ENCODE measurements around the gene RPS18.

The RPS18 gene

GRCh38 chr6:33316603-33317418 lies 44.9 kb downstream of the RPS18 start:
- peak; percentile 76 for DNase-seq (ENCODE audit: low spot score)
- TF ChIP-seq CTCF (IDR thresholded peaks at IDR 0.05): no peak

GRCh38 chr6:33317419-33317668 lies 45.5 kb downstream of the RPS18 start:
- Histone ChIP-seq H3K27ac (peak overlapping the region; percentile 78 to 90), H3K4me3 (peak overlapping the region; percentile 70)
- no peak for DNase-seq (ENCODE audit: low spot score)
- no peak for TF ChIP-seq CTCF (IDR thresholded peaks at IDR 0.05)

More at GRCh38 chr6:33316603-33317418, 44.9 kb downstream of the RPS18 start:
- peak overlapping the region; percentile 70 for H3K4me3 ChIP-seq
- H3K27ac ChIP-seq: peak overlapping the region; percentile 78 to 90

- Histone ChIP-seq H3K4me3 (peak within 1 kb of the TSS; percentile 70), H3K27ac (peak within 1 kb of the TSS; percentile 78 to 90)
- no peak for TF ChIP-seq CTCF (IDR thresholded peaks at IDR 0.05)
- DNase-seq (ENCODE audit: low spot score): peak; percentile 99
These were observed 46.0 kb downstream of the RPS18 start, which contains the start of gene ZBTB22 for GRCh38 chr6:33317669-33318425. Gene ZBTB22 (minus strand): TSS chr6:33317744. CDS start chr6:33316916, 828 bp downstream.

GRCh38 chr6:33318426-33319073 lies 46.7 kb downstream of the RPS18 start:
- no peak for TF ChIP-seq CTCF (IDR thresholded peaks at IDR 0.05)
- no peak for DNase-seq (ENCODE audit: low spot score)
- peak overlapping the region; percentile 70 for H3K4me3 ChIP-seq
- peak overlapping the region; percentile 1 to 78 for H3K27ac ChIP-seq

- TF ChIP-seq CTCF (IDR thresholded peaks at IDR 0.05): no peak
- Histone ChIP-seq H3K4me3 (no peak overlapping the region), H3K27ac (peak overlapping the region; percentile 58 to 69)
- DNase-seq (ENCODE audit: low spot score): no peak
These were observed 48.1 kb downstream of the RPS18 start for GRCh38 chr6:33319939-33320314.

- peak overlapping the region; percentile 31 for H3K4me3 ChIP-seq
- H3K27ac ChIP-seq: peak overlapping the region; percentile 69 to 73
- DNase-seq (ENCODE audit: low spot score): no peak
- no peak for TF ChIP-seq CTCF (IDR thresholded peaks at IDR 0.05)
These were observed 48.7 kb downstream of the RPS18 start for GRCh38 chr6:33320315-33321181.
